Activated naive CD8-positive, alpha-beta T cell treated with anti-CD3 and anti-CD28 coated beads for 36 hours (primary cell): Measurements from ENCODE around the gene OSBPL10. TPM values are rescaled to one million over a fixed set of nuclear protein-coding genes. Genes with fewer than 3 reads are reported as not detected.

Experiments
- DNase-seq: peaks from one replicate; pipeline ENCODE4 v3.0.0; 2021
- H3K27ac Mint-ChIP-seq: one replicate; pipeline ENCODE4 v1.8.0; 2022; ENCODE audit warnings: mild to moderate bottlenecking, moderate library complexity, mixed read lengths
- H3K27me3 Mint-ChIP-seq: one replicate; pipeline ENCODE4 v1.8.0; 2022; ENCODE audit warnings: mild to moderate bottlenecking, mixed read lengths
- H3K36me3 Mint-ChIP-seq: one replicate; pipeline ENCODE4 v1.8.0; 2021; ENCODE audit warnings: mild to moderate bottlenecking, mixed read lengths
- H3K4me1 Mint-ChIP-seq: one replicate; pipeline ENCODE4 v1.8.0; 2021; ENCODE audit warnings: mixed read lengths
- H3K4me3 Mint-ChIP-seq: one replicate; pipeline ENCODE4 v1.8.0; 2022; ENCODE audit warnings: mild to moderate bottlenecking, moderate library complexity, mixed read lengths
- H3K9me3 Mint-ChIP-seq: one replicate; pipeline ENCODE4 v1.8.0; 2022; ENCODE audit warnings: mixed read lengths
- total RNA-seq, 2 experiments: library from RNA; stranded (reverse); gene quantifications; one replicate each; pipeline ENCODE4 v1.2.3, GENCODE V29; 2021

Gene OSBPL10
- total RNA-seq, 2 experiments from 2014 or later: 5.4 to 5.5 TPM

DNA sequence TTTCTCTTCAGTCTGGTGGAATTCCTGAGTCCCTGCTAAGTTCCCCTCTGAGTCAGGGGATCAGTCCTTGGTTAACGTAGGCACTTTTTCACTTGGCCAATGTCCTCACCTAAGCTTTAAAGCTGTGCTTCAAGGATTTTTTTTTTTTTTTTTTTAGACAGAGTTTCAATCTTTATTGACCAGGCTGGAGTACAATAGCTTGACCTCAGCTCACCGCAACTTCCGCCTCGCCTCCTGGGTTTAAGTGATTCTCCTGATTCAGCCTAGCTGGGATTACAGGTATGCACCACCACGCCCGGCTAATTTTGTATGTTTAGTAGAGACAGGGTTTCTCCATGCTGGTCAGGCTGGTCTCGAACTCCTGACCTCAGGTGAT, 228.0 kb downstream of the OSBPL10 start:
- no peak overlapping the region for H3K27ac Mint-ChIP-seq
- no peak for DNase-seq
- no peaks in the 10 kb centered on the region for H3K36me3 Mint-ChIP-seq
- no peaks in the 10 kb centered on the region for H3K9me3 Mint-ChIP-seq
- peaks cover 21% of the 10 kb centered on the region for H3K4me1 Mint-ChIP-seq
- H3K4me3 Mint-ChIP-seq: no peak overlapping the region
- peaks cover 3% of the 10 kb centered on the region for H3K27me3 Mint-ChIP-seq

GRCh38 chr3:31752305-31753049, 228.6 kb downstream of the OSBPL10 start:
- Mint-ChIP-seq H3K36me3 (no peaks in the 10 kb centered on the region), H3K27me3 (peaks cover 1% of the 10 kb centered on the region), H3K9me3 (no peaks in the 10 kb centered on the region), H3K4me3 (no peak overlapping the region), H3K27ac (no peak overlapping the region), H3K4me1 (peaks cover 21% of the 10 kb centered on the region)
- no peak for DNase-seq

GRCh38 chr3:31750341-31750740, 230.7 kb downstream of the OSBPL10 start:
- H3K4me1 Mint-ChIP-seq: peaks cover 9% of the 10 kb centered on the region
- no peaks in the 10 kb centered on the region for H3K9me3 Mint-ChIP-seq
- H3K4me3 Mint-ChIP-seq: no peak overlapping the region
- H3K27ac Mint-ChIP-seq: no peak overlapping the region
- H3K36me3 Mint-ChIP-seq: no peaks in the 10 kb centered on the region
- no peak for DNase-seq
- H3K27me3 Mint-ChIP-seq: no peaks in the 10 kb centered on the region

DNA sequence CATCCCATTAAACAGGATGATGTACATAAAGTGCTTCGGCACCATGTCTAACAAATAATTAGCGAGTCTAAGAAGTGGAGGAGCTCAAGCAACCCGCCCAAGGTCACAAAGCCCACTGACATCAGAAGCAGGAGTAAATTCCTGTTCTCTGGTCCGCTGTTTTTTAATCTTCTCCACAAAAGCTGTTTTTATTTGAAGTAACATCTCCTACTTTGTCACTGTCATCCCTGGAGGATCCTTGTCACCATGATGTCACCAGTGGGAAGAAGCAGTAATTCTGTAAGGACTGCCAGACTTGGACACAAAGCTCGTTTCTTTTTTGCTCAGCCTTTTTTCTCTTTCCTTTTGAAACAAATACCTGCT, 232.1 kb downstream of the OSBPL10 start:
- no peak for DNase-seq
- no peaks in the 10 kb centered on the region for H3K9me3 Mint-ChIP-seq
- no peak overlapping the region for H3K4me3 Mint-ChIP-seq
- H3K27ac Mint-ChIP-seq: no peak overlapping the region
- H3K4me1 Mint-ChIP-seq: no peaks in the 10 kb centered on the region
- H3K36me3 Mint-ChIP-seq: no peaks in the 10 kb centered on the region
- H3K27me3 Mint-ChIP-seq: no peaks in the 10 kb centered on the region

GRCh38 chr3:31748281-31748932, 232.7 kb downstream of the OSBPL10 start:
- no peak overlapping the region for H3K27ac Mint-ChIP-seq
- no peaks in the 10 kb centered on the region for H3K9me3 Mint-ChIP-seq
- no peak for DNase-seq
- H3K27me3 Mint-ChIP-seq: no peaks in the 10 kb centered on the region
- H3K4me1 Mint-ChIP-seq: no peaks in the 10 kb centered on the region
- no peaks in the 10 kb centered on the region for H3K36me3 Mint-ChIP-seq
- H3K4me3 Mint-ChIP-seq: no peak overlapping the region

DNA sequence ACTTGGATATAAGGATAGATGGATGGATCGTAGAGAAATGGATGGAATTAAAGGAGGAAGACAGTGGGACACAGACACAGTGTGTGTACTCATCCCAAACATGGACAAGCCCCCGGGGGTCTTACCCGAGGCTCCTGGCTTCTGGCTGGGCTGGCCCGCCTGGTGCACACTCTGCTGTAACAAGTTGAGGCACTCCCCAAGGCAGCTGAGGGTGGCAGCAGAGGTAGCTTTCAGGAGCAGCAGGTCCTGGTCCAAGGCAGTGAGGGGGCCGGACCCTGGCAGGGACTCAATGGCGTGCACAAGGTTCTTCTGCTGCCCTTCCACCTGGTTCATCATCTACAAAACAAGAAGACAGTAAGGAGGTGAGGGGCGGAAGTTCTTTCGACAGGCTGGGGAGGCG, 233.3 kb downstream of the OSBPL10 start:
- Mint-ChIP-seq H3K4me3 (no peak overlapping the region), H3K9me3 (no peaks in the 10 kb centered on the region), H3K36me3 (no peaks in the 10 kb centered on the region), H3K27me3 (no peaks in the 10 kb centered on the region), H3K27ac (no peak overlapping the region), H3K4me1 (no peaks in the 10 kb centered on the region)
- no peak for DNase-seq

GRCh38 chr3:31744913-31745312, 236.1 kb downstream of the OSBPL10 start:
- Mint-ChIP-seq H3K27ac (no peak overlapping the region), H3K9me3 (no peaks in the 10 kb centered on the region), H3K27me3 (no peaks in the 10 kb centered on the region), H3K4me1 (no peaks in the 10 kb centered on the region), H3K36me3 (no peaks in the 10 kb centered on the region), H3K4me3 (no peak overlapping the region)
- no peak for DNase-seq

- Mint-ChIP-seq H3K27me3 (no peaks in the 10 kb centered on the region), H3K4me1 (no peaks in the 10 kb centered on the region), H3K27ac (no peak overlapping the region), H3K36me3 (no peaks in the 10 kb centered on the region), H3K9me3 (no peaks in the 10 kb centered on the region), H3K4me3 (no peak overlapping the region)
- no peak for DNase-seq
These were observed 237.6 kb downstream of the OSBPL10 start for GRCh38 chr3:31743331-31744089.

- DNase-seq: no peak
- no peaks in the 10 kb centered on the region for H3K36me3 Mint-ChIP-seq
- H3K27me3 Mint-ChIP-seq: no peaks in the 10 kb centered on the region
- no peaks in the 10 kb centered on the region for H3K9me3 Mint-ChIP-seq
- no peak overlapping the region for H3K4me3 Mint-ChIP-seq
- H3K27ac Mint-ChIP-seq: no peak overlapping the region
- no peaks in the 10 kb centered on the region for H3K4me1 Mint-ChIP-seq
These were observed 240.7 kb downstream of the OSBPL10 start for GRCh38 chr3:31740397-31740796.

- Mint-ChIP-seq H3K4me3 (no peak overlapping the region), H3K27me3 (no peaks in the 10 kb centered on the region), H3K27ac (no peak overlapping the region), H3K4me1 (no peaks in the 10 kb centered on the region), H3K9me3 (no peaks in the 10 kb centered on the region), H3K36me3 (no peaks in the 10 kb centered on the region)
- DNase-seq: no peak
These were observed 242.7 kb downstream of the OSBPL10 start for GRCh38 chr3:31738412-31738811.

GRCh38 chr3:31735667-31736066, 245.4 kb downstream of the OSBPL10 start:
- Mint-ChIP-seq H3K27ac (no peak overlapping the region), H3K27me3 (no peaks in the 10 kb centered on the region), H3K36me3 (no peaks in the 10 kb centered on the region), H3K4me1 (no peaks in the 10 kb centered on the region), H3K9me3 (no peaks in the 10 kb centered on the region), H3K4me3 (no peak overlapping the region)
- DNase-seq: no peak

GRCh38 chr3:31733234-31733667, 247.8 kb downstream of the OSBPL10 start:
- H3K4me3 Mint-ChIP-seq: no peak overlapping the region
- DNase-seq: no peak
- H3K36me3 Mint-ChIP-seq: no peaks in the 10 kb centered on the region
- no peaks in the 10 kb centered on the region for H3K4me1 Mint-ChIP-seq
- no peaks in the 10 kb centered on the region for H3K9me3 Mint-ChIP-seq
- no peak overlapping the region for H3K27ac Mint-ChIP-seq
- no peaks in the 10 kb centered on the region for H3K27me3 Mint-ChIP-seq

- no peaks in the 10 kb centered on the region for H3K27me3 Mint-ChIP-seq
- H3K4me1 Mint-ChIP-seq: no peaks in the 10 kb centered on the region
- H3K36me3 Mint-ChIP-seq: no peaks in the 10 kb centered on the region
- no peaks in the 10 kb centered on the region for H3K9me3 Mint-ChIP-seq
- no peak for DNase-seq
- no peak overlapping the region for H3K27ac Mint-ChIP-seq
- no peak overlapping the region for H3K4me3 Mint-ChIP-seq
These were observed 248.5 kb downstream of the OSBPL10 start for GRCh38 chr3:31732548-31732947.

GRCh38 chr3:31729573-31729972, 251.5 kb downstream of the OSBPL10 start:
- Mint-ChIP-seq H3K4me3 (no peak overlapping the region), H3K27me3 (peaks cover 7% of the 10 kb centered on the region), H3K36me3 (no peaks in the 10 kb centered on the region), H3K27ac (no peak overlapping the region), H3K9me3 (no peaks in the 10 kb centered on the region), H3K4me1 (no peaks in the 10 kb centered on the region)
- no peak for DNase-seq

- no peak overlapping the region for H3K4me3 Mint-ChIP-seq
- no peak for DNase-seq
- no peaks in the 10 kb centered on the region for H3K4me1 Mint-ChIP-seq
- H3K27ac Mint-ChIP-seq: no peak overlapping the region
- H3K27me3 Mint-ChIP-seq: peaks cover 7% of the 10 kb centered on the region
- no peaks in the 10 kb centered on the region for H3K9me3 Mint-ChIP-seq
- H3K36me3 Mint-ChIP-seq: no peaks in the 10 kb centered on the region
These were observed 252.0 kb downstream of the OSBPL10 start for GRCh38 chr3:31729082-31729481.
